K562 (cell line): ENCODE results near the gene ANKFN1. TPM values are rescaled to one million over a fixed set of nuclear protein-coding genes. Genes with fewer than 3 reads are reported as not detected.

Experiments
- ATAC-seq: fragments of 200-7000 bp; cut with Tn5 transposase; 3 replicates; pipeline ENCODE4 v1.9.1; 2020; ENCODE audit warnings: moderate library complexity
- BruUV-seq: library from RNA; stranded (reverse); fragments of 400-500 nt; replicated peaks from 2 replicates; lab custom pipeline; 2021; lab: Mats Ljungman, UMichigan
- CTCF ChIA-PET: fragments of 300-600 bp; formaldehyde crosslinking; extraction: SDS; loops from one replicate; lab custom pipeline; 2021; ENCODE audit warnings: low intra/inter-chr PET ratio; lab: Yijun Ruan, JAX
- POLR2A ChIA-PET: fragments of 300-600, 350-650 bp; sonication (Branson Sonifier 250); formaldehyde crosslinking; extraction: SDS; loops from one replicate; lab custom pipeline; 2021; ENCODE audit warnings: antibody characterized with exemption, inconsistent platforms; lab: Yijun Ruan, JAX
- DNase-seq, 4 experiments: peaks; one replicate each; pipeline versions ENCODE4 v3.0.0 to v3.0.0-alpha.2; 2011 to 2018; ENCODE audit warnings: low spot score in 3 of 4, mixed read lengths in 3 of 4; ENCODE audit errors: extremely low read depth in 1 of 4
- FAIRE-seq: peaks from 2 replicates; lab custom pipeline; 2011; peaks lifted over from hg19 to GRCh38; lab: Jason Lieb, UNC
- H2AFZ ChIP-seq: 2 replicates; pipeline ENCODE4 v1.6.0; 2011; ENCODE audit warnings: low read depth, low read length, control low read depth, inconsistent platforms
- H3K27ac ChIP-seq: fragments of 200-600 bp; 3 replicates; pipeline ENCODE4 v1.8.0; 2011; ENCODE audit warnings: low read depth, mild to moderate bottlenecking, control low read depth, inconsistent platforms, low read length, moderate library complexity, mixed read lengths; ENCODE audit errors: extremely low read depth
- H3K27me3 ChIP-seq, 2 experiments: fragments of 300-600 bp in 1 of 2; 2 replicates in 1 of 2; 3 replicates in 1 of 2; pipeline versions ENCODE4 v1.6.0 to v1.8.0; 2011; ENCODE audit warnings: inconsistent platforms in 2 of 2, low read length in 2 of 2, mild to moderate bottlenecking in 1 of 2, mixed read lengths in 1 of 2, moderate library complexity in 1 of 2; ENCODE audit not compliant: control insufficient read depth in 2 of 2, insufficient read depth in 2 of 2
- H3K36me3 ChIP-seq: fragments of 300-600 bp; 3 replicates; pipeline ENCODE4 v1.8.0; 2011; ENCODE audit warnings: mild to moderate bottlenecking, low read length, inconsistent platforms; ENCODE audit not compliant: control insufficient read depth, insufficient read depth
- H3K4me1 ChIP-seq, 2 experiments: fragments of 200-600 bp in 1 of 2; replicated peaks in 1 of 2; 2 replicates in 1 of 2; 3 replicates in 1 of 2; pipeline versions ENCODE4 v1.5.1 to v1.8.0; 2011; ENCODE audit warnings: inconsistent platforms in 2 of 2, low read length in 2 of 2, mild to moderate bottlenecking in 1 of 2, mixed read lengths in 1 of 2, moderate library complexity in 1 of 2; ENCODE audit not compliant: control insufficient read depth in 2 of 2, insufficient read depth in 2 of 2
- H3K4me2 ChIP-seq: 2 replicates; pipeline ENCODE4 v1.6.1; 2011; ENCODE audit warnings: low read length, control low read depth, inconsistent platforms, mixed read lengths; ENCODE audit not compliant: insufficient read depth
- H3K4me3 ChIP-seq: fragments of 200-600 bp; sonication (generic), shearing (Covaris generic); 2 replicates; pipeline ENCODE4 v1.5.1; 2016; ENCODE audit warnings: control low read depth, inconsistent platforms
- H3K79me2 ChIP-seq: fragments of 200-600 bp; 3 replicates; pipeline ENCODE4 v1.8.0; 2011; ENCODE audit warnings: low read length, inconsistent platforms; ENCODE audit not compliant: control insufficient read depth, insufficient read depth
- H3K9ac ChIP-seq, 2 experiments: 2 replicates each; pipeline versions ENCODE4 v1.6.0 to v1.6.1; 2011; ENCODE audit warnings: low read depth in 2 of 2, low read length in 2 of 2, control low read depth in 1 of 2, inconsistent platforms in 1 of 2, mild to moderate bottlenecking in 1 of 2, mixed read lengths in 1 of 2; ENCODE audit not compliant: insufficient read depth in 1 of 2
- H3K9me1 ChIP-seq: one replicate; pipeline ENCODE4 v1.6.0; 2011; ENCODE audit warnings: inconsistent platforms, mild to moderate bottlenecking, low read length, moderate library complexity; ENCODE audit not compliant: control insufficient read depth, insufficient read depth
- H3K9me3 ChIP-seq: replicated peaks from 2 replicates; pipeline ENCODE4 v1.5.1; 2011; ENCODE audit warnings: low read depth, low read length, inconsistent platforms; ENCODE audit not compliant: control insufficient read depth, insufficient read depth
- H4K20me1 ChIP-seq: replicated peaks from 2 replicates; pipeline ENCODE4 v1.6.1; 2011; ENCODE audit warnings: low read length, inconsistent platforms, mixed read lengths; ENCODE audit not compliant: control insufficient read depth, insufficient read depth
- CREB3L1 ChIP-seq: fragments of 450-650 bp; IDR thresholded peaks from 2 replicates; pipeline ENCODE4 v1.6.1; 2014; ENCODE audit warnings: low read depth, mild to moderate bottlenecking, moderate library complexity, borderline replicate concordance
- ELK3 ChIP-seq: fragments of 450-650 bp; formaldehyde crosslinking; IDR thresholded peaks from 2 replicates; pipeline ENCODE4 v1.4.0; 2020; ENCODE audit warnings: mild to moderate bottlenecking
- GATAD2A ChIP-seq: fragments of 450-650 bp; IDR thresholded peaks from 2 replicates; pipeline ENCODE4 v1.6.1; 2017
- JUND ChIP-seq, 2 experiments: IDR thresholded peaks; 2 replicates in 1 of 2; 3 replicates in 1 of 2; pipeline ENCODE4 v1.6.1; 2011; ENCODE audit warnings: borderline replicate concordance in 2 of 2, low read depth in 2 of 2, low read length in 2 of 2, improper control_type of control experiment in 1 of 2, missing biosample characterization in 1 of 2, missing genetic modification characterization in 1 of 2, missing genetic modification reagents in 1 of 2
- RAD21 ChIP-seq, 2 experiments: fragments of 250-450 bp in 1 of 2; fragments of 450-650 bp in 1 of 2; sonication (Bioruptor Pico) in 1 of 2; formaldehyde crosslinking in 1 of 2; IDR thresholded peaks in 1 of 2; conservative IDR thresholded peaks in 1 of 2; 2 replicates each; pipeline versions ENCODE4 v1.4.0 to v1.8.0; 2020 to 2022; ENCODE audit warnings: mild to moderate bottlenecking in 2 of 2, moderate library complexity in 1 of 2
- RBM34 ChIP-seq: fragments of 200-400 bp; formaldehyde crosslinking; IDR thresholded peaks from 2 replicates; pipeline ENCODE4 v1.6.1; 2018; ENCODE audit warnings: low read length, borderline replicate concordance; ENCODE audit not compliant: insufficient read depth
- RFX1 ChIP-seq: fragments of 450-650 bp; IDR thresholded peaks from 2 replicates; pipeline ENCODE4 v1.6.1; 2016; ENCODE audit warnings: mild to moderate bottlenecking, moderate library complexity
- SP1 ChIP-seq: sonication (generic); formaldehyde crosslinking; IDR thresholded peaks from 2 replicates; pipeline ENCODE4 v1.8.1; 2022; ENCODE audit warnings: mild to moderate bottlenecking, missing genetic modification reagents
- SREBF2 ChIP-seq: sonication (generic); formaldehyde crosslinking; IDR thresholded peaks from 2 replicates; pipeline ENCODE4 v1.4.0; 2020; ENCODE audit warnings: mild to moderate bottlenecking, missing genetic modification reagents
- SRF ChIP-seq, 2 experiments: fragments of 250-450, 450-650 bp in 1 of 2; sonication (Bioruptor Pico) in 1 of 2; sonication (generic) in 1 of 2; formaldehyde crosslinking; IDR thresholded peaks; 2 replicates each; pipeline versions ENCODE4 v1.5.0 to v1.5.1; 2020 to 2022; ENCODE audit warnings: mild to moderate bottlenecking in 1 of 2, missing genetic modification reagents in 1 of 2
- STAG1 ChIP-seq: sonication (generic); formaldehyde crosslinking; IDR thresholded peaks from 2 replicates; pipeline ENCODE4 v1.5.0; 2020; ENCODE audit warnings: missing genetic modification reagents, borderline replicate concordance
- ZBTB34 ChIP-seq: fragments of 250-450 bp; sonication (Bioruptor Pico); IDR thresholded peaks from 2 replicates; pipeline ENCODE4 v1.8.0; 2021; ENCODE audit warnings: mild to moderate bottlenecking, moderate library complexity
- ZNF586 ChIP-seq: fragments of 450-650 bp; formaldehyde crosslinking; conservative IDR thresholded peaks from 2 replicates; pipeline ENCODE4 v1.4.0; 2020; ENCODE audit warnings: mild to moderate bottlenecking, moderate library complexity
- ZSCAN32 ChIP-seq: fragments of 450-650 bp; formaldehyde crosslinking; IDR thresholded peaks from 2 replicates; pipeline ENCODE4 v1.4.0; 2020; ENCODE audit warnings: mild to moderate bottlenecking, moderate library complexity
- in situ Hi-C: fragments of 300-500 bp; cut with MboI; formaldehyde crosslinking; loops from 4 replicates; pipeline ENCODE4 v1.15.0; 2018; ENCODE audit warnings: inconsistent platforms, mixed read lengths
- intact Hi-C: fragments of 100-400 bp; cut with micrococcal nuclease; formaldehyde crosslinking; loops from 2 replicates; pipeline ENCODE4 v1.14.2; 2022
- polyA plus RNA-seq, 8 experiments: library from polyadenylated mRNA; depleted of rRNA in 4 of 8; stranded (reverse) in 5 of 8; unstranded in 3 of 8; fragments of >200 nt; fragmentation: Nextera tagmentation in 2 of 8; fragmentation: Illumina TruSeq in 1 of 8; extraction: Ambion mirVana in 2 of 8; extraction: Trizol in 1 of 8; gene quantifications; 2 replicates each; pipeline versions ENCODE4 v1.2.1 to v1.2.3, GENCODE V29; 2011 to 2014; ENCODE audit warnings: inconsistent platforms in 1 of 8, missing spikeins in 1 of 8
- total RNA-seq, 7 experiments: library from RNA; depleted of rRNA in 6 of 7; stranded (reverse); fragments of >200 nt in 6 of 7; fragmentation: Illumina TruSeq in 2 of 7; extraction: Trizol in 2 of 7; gene quantifications; 2 replicates each; pipeline versions ENCODE4 v1.2.1 to v1.2.3, GENCODE V29; 2011 to 2021; ENCODE audit warnings: low replicate concordance in 1 of 7

Gene ANKFN1
- total and polyA plus RNA-seq, 9 of the 15 experiments (the other 6 are each of a cell fraction or from before 2014, with no cell fraction given) = 0.04 to 0.39 (median 0.15) TPM; not detected in 1

DNA sequence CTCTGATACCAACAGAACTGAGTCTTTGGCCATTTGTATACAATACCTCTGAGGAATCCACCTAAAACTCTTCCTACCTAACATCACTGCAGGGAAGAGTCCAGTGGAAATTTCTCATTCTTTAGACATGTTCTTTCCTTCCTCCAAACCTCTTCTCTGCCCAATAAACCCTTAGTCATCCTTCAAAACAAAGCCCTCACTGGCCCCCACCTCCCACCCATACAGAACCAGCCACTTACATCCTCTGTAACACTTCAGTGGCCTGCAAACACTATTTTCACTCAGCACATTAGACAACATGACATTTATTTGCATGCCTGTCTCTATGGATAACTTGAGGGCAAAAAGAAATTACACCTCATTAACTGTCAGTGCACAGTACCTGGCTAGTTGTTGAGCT is 239.9 kb downstream of the ANKFN1 start:
- no peak overlapping the region for H3K9ac ChIP-seq
- CTCF ChIA-PET = no interaction called here
- DNase-seq = no peak
- POLR2A ChIA-PET = no interaction called here
- no peaks in the 10 kb centered on the region for H3K9me1 ChIP-seq
- no peak overlapping the region for H3K4me2 ChIP-seq
- no peak overlapping the region for H3K4me3 ChIP-seq
- H3K27me3 ChIP-seq = no peaks in the 10 kb centered on the region
- H3K79me2 ChIP-seq = no peaks in the 10 kb centered on the region
- H2AFZ ChIP-seq = no peak overlapping the region
- H3K4me1 ChIP-seq = no peaks in the 10 kb centered on the region
- FAIRE-seq = no peak
- no peak for TF ChIP-seq ZSCAN32 (CRISPR knock-in tag)
- TF ChIP-seq RBM34 = no peak
- no peak for TF ChIP-seq SP1
- TF ChIP-seq ZNF586 (CRISPR knock-in tag) = no peak
- TF ChIP-seq ZBTB34 = no peak
- TF ChIP-seq RFX1 = no peak
- TF ChIP-seq ELK3 = no peak
- TF ChIP-seq RAD21 (CRISPR knock-in tag; conservative IDR thresholded peaks at IDR 0.05 in 1 of 2, IDR thresholded peaks at IDR 0.05 in 1 of 2) = no peak
- no peak for TF ChIP-seq JUND (IDR thresholded peaks at IDR 0.05; ENCODE audit: borderline replicate concordance, low read depth, low read length)
- no peak for TF ChIP-seq JUND (tag; IDR thresholded peaks at IDR 0.05; ENCODE audit: borderline replicate concordance, low read depth, low read length)
- no peak for TF ChIP-seq STAG1
- no peak for TF ChIP-seq CREB3L1
- no peak for TF ChIP-seq GATAD2A
- TF ChIP-seq SRF (CRISPR knock-in tag; IDR thresholded peaks at IDR 0.05) = no peak
- TF ChIP-seq SREBF2 = no peak
- TF ChIP-seq, all 486 proteins: peak for 0
- Histone ChIP-seq H3K27ac (no peak overlapping the region), H3K36me3 (no peaks in the 10 kb centered on the region), H4K20me1 (no peaks in the 10 kb centered on the region), H3K9me3 (no peaks in the 10 kb centered on the region)
- intact Hi-C loops (no loop called here), in situ Hi-C loops (no loop called here)
- ATAC-seq = no peak
- BruUV-seq = no TSS peak
